ENCODE results near the gene SEMA3B. TPM values are rescaled to one million over a fixed set of nuclear protein-coding genes. Genes with fewer than 3 reads are reported as not detected.

Gene SEMA3B
- total RNA-seq, 1 experiment from 2014 or later = 6.4 TPM

DNA sequence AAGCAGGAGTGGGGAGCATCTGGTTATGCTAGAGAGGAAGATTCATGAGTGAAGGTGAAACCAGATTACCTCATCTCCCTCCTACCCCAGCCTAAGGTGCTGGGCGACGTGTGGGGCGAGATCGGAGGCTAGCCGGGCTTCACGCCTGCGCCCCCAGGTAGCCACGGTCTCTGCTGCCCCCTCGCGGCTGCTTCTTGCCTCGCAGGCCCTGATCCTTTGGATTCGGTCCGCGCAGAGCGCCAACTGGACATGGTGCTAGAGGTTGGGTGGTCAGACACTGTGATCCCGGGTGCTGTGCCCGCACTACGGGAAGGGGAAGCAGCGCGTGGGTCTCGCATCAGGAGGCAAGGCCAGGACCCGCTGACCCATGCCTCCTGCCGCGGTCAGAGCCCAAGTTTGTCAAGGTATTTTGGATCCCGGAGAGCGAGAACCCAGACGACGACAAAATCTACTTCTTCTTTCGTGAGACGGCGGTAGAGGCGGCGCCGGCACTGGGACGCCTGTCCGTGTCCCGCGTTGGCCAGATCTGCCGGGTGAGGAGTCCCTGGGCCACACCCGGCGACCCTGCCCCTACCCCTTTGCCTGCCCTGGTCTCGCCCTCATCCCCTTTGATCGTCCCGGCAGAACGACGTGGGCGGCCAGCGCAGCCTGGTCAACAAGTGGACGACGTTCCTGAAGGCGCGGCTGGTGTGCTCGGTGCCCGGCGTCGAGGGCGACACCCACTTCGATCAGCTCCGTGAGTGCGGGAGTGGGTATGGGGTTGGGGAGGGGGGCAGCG, 4.2 kb downstream of the SEMA3B start:
- Histone ChIP-seq H4K20me1 (ENCODE audit: control insufficient read depth, insufficient read depth, insufficient read length) (no peaks in the 10 kb centered on the region), H4K8ac (replicated peaks; ENCODE audit: insufficient read length, low read depth, low read length) (no peak overlapping the region), H4K5ac (ENCODE audit: insufficient read length, low read depth, low read length) (no peak overlapping the region), H2BK12ac (ENCODE audit: insufficient read length, low read depth, low read length) (no peak overlapping the region), H4K91ac (ENCODE audit: insufficient read length, low read depth, low read length) (no peak overlapping the region), H3K9ac (ENCODE audit: extremely low read depth, insufficient read length, low read length) (no peak overlapping the region), H2AFZ (ENCODE audit: low read length) (no peak overlapping the region), H3K27ac (ENCODE audit: insufficient read length, low read depth, low read length) (no peak overlapping the region), H3K23me2 (ENCODE audit: insufficient read length, low read depth, low read length, poor library complexity, severe bottlenecking) (peaks cover 10% of the 10 kb centered on the region), H2BK120ac (ENCODE audit: low read depth, low read length, poor library complexity, severe bottlenecking) (no peak overlapping the region), H3T11ph (ENCODE audit: low read length) (no peak overlapping the region), H3K14ac (ENCODE audit: insufficient read depth, low read length) (no peak overlapping the region; the same call in 1 of the 2 replicates), H2BK15ac (ENCODE audit: low read depth, low read length) (no peak overlapping the region), H3K56ac (ENCODE audit: insufficient read length, low read depth, low read length) (no peak overlapping the region), H3K79me1 (ENCODE audit: insufficient read depth, low read depth, low read length, poor library complexity, severe bottlenecking) (no peaks in the 10 kb centered on the region), H3K9me3 (ENCODE audit: control insufficient read depth, low read depth, low read length) (no peaks in the 10 kb centered on the region), H3K4ac (ENCODE audit: low read depth, low read length) (no peak overlapping the region), H3K18ac (ENCODE audit: insufficient read length, low read depth, low read length) (no peak overlapping the region), H3K79me2 (ENCODE audit: insufficient read depth, low read length) (no peaks in the 10 kb centered on the region), H3K23ac (ENCODE audit: insufficient read length, low read depth, low read length) (no peak overlapping the region), H2AK5ac (ENCODE audit: insufficient read length, low read length) (no peak overlapping the region), H2BK5ac (ENCODE audit: insufficient read length, low read length) (no peak overlapping the region), H3K27me3 (ENCODE audit: insufficient read depth, low read length) (peaks cover 16% of the 10 kb centered on the region; the same call in 1 of the 2 replicates), H3K4me1 (ENCODE audit: insufficient read depth, low read length) (peaks cover 2% of the 10 kb centered on the region; the same call in 1 of the 2 replicates), H3K4me2 (ENCODE audit: insufficient read depth, insufficient read length, low read length) (peak overlapping the region; percentile 35), H2BK20ac (ENCODE audit: low read depth, low read length, poor library complexity, severe bottlenecking) (no peak overlapping the region)
- H3K4me3 Mint-ChIP-seq = peak overlapping the region; percentile 51 to 68; a peak in 4 of 5 replicates
- H3K36me3 Mint-ChIP-seq (ENCODE audit: insufficient read depth in 1 of 3, low read depth in 3 of 3) = no peaks in the 10 kb centered on the region; a peak in 1 of 7 replicates
- no CpG with 5 or more reads among the region's 61 CpGs for WGBS (ENCODE audit: extremely low coverage, insufficient read length, low lambda C conversion rate)
- peaks cover 34 to 46% of the 10 kb centered on the region in 2 experiments for H3K4me1 Mint-ChIP-seq
- TF ChIP-seq, protein P1, sequence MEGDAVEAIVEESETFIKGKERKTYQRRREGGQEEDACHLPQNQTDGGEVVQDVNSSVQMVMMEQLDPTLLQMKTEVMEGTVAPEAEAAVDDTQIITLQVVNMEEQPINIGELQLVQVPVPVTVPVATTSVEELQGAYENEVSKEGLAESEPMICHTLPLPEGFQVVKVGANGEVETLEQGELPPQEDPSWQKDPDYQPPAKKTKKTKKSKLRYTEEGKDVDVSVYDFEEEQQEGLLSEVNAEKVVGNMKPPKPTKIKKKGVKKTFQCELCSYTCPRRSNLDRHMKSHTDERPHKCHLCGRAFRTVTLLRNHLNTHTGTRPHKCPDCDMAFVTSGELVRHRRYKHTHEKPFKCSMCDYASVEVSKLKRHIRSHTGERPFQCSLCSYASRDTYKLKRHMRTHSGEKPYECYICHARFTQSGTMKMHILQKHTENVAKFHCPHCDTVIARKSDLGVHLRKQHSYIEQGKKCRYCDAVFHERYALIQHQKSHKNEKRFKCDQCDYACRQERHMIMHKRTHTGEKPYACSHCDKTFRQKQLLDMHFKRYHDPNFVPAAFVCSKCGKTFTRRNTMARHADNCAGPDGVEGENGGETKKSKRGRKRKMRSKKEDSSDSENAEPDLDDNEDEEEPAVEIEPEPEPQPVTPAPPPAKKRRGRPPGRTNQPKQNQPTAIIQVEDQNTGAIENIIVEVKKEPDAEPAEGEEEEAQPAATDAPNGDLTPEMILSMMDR (conservative IDR thresholded peaks at IDR 0.05) = peak; percentile 99
- no peaks in the 10 kb centered on the region; a peak in 1 of 5 replicates for H3K9me3 Mint-ChIP-seq
- peak; percentile 88 for DNase-seq
- H3K27ac Mint-ChIP-seq = no peak overlapping the region
- peaks cover 55% of the 10 kb centered on the region for H3K27me3 Mint-ChIP-seq (ENCODE audit: low read depth)
